ENCODE data around the gene ADGRE1. TPM values are rescaled to one million over a fixed set of nuclear protein-coding genes. Genes with fewer than 3 reads are reported as not detected.

The ADGRE1 gene
- total and polyA plus RNA-seq, 4 donors: 0.39 to 16.2 (median 1.8) TPM

GRCh38 chr19:6891761-6892385 lies 4.5 kb downstream of the ADGRE1 start (continued):
- TF ChIP-seq, protein P1, sequence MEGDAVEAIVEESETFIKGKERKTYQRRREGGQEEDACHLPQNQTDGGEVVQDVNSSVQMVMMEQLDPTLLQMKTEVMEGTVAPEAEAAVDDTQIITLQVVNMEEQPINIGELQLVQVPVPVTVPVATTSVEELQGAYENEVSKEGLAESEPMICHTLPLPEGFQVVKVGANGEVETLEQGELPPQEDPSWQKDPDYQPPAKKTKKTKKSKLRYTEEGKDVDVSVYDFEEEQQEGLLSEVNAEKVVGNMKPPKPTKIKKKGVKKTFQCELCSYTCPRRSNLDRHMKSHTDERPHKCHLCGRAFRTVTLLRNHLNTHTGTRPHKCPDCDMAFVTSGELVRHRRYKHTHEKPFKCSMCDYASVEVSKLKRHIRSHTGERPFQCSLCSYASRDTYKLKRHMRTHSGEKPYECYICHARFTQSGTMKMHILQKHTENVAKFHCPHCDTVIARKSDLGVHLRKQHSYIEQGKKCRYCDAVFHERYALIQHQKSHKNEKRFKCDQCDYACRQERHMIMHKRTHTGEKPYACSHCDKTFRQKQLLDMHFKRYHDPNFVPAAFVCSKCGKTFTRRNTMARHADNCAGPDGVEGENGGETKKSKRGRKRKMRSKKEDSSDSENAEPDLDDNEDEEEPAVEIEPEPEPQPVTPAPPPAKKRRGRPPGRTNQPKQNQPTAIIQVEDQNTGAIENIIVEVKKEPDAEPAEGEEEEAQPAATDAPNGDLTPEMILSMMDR (IDR thresholded peaks at IDR 0.05; ENCODE audit: low read depth, low read length, missing input control): no peak
- TF ChIP-seq FOXA2 (IDR thresholded peaks at IDR 0.05): no peak

DNA sequence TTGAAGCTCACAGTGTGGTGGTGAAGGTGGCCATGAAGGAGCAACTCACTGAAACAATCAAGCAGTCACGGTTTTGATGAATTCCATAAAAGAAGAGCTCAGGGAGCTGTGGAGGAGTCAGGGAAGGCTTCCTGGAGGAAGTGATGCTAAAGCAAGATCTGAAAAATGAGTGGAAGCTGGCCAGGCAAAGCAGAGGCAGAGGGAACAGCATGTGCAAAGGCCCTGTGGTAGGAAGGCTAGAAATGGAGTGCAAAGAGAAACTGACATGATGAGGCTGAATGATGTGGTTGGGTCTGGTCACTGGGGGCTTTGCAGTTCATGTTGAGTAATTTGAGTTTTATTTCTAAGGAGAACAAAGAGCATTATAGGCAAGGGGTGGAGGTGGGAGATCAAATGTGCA lies 6.9 kb downstream of the ADGRE1 start:
- Histone ChIP-seq H3K4me1 (ENCODE audit: control insufficient read depth in 4 of 4, insufficient read depth in 4 of 4, low read length in 3 of 4) (no peaks in the 10 kb centered on the region), H3K27me3 (ENCODE audit: control insufficient read depth in 4 of 4, insufficient read depth in 4 of 4, low read length in 3 of 4) (no peaks in the 10 kb centered on the region), H3K36me3 (ENCODE audit: control insufficient read depth in 4 of 4, insufficient read depth in 3 of 4, low read depth in 1 of 4, low read length in 3 of 4) (no peaks in the 10 kb centered on the region), H3K9me3 (ENCODE audit: control insufficient read depth in 4 of 4, low read length in 3 of 4) (peaks cover 0 to 7% (median 3%) of the 10 kb centered on the region in 4 donors), H3K9ac (ENCODE audit: low read depth in 1 of 2, low read length in 2 of 2) (no peak overlapping the region), H3K27ac (ENCODE audit: low read depth in 1 of 2, low read length in 2 of 2) (no peak overlapping the region), H3K4me3 (ENCODE audit: low read depth in 1 of 3, low read length in 3 of 3) (no peak overlapping the region)
- no peak for TF ChIP-seq FOXA1 (IDR thresholded peaks at IDR 0.05)
- TF ChIP-seq HNF4A (conservative IDR thresholded peaks at IDR 0.05): no peak
- WGBS: 81% methylated on average over 1 of the region's 1 CpG
- no peak for DNase-seq (ENCODE audit: low spot score)

DNA sequence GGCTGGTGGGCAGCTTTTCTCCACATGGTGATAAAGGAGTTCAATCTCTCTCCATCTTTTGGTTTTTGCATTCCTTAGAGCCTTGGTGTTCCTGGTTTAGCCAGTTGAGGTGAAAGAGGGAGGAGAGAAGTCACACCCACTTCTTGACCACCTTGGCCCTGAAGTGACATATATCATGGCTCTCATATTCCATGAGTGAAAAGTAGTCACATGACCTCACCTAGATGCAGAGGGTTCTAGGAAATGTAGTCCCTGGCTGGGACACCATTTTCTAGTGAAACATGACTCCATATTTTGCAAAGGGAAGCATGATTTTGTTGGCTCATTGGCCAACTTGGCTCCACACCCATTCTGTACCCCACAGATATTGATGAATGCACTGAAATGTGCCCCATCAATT lies 16.1 kb downstream of the ADGRE1 start:
- TF ChIP-seq ATF3 (IDR thresholded peaks at IDR 0.05) (no peak), TAF1 (conservative IDR thresholded peaks at IDR 0.05) (no peak), RAD21 (IDR thresholded peaks at IDR 0.05) (no peak), HNF4G (IDR thresholded peaks at IDR 0.05) (no peak), RXRA (IDR thresholded peaks at IDR 0.05) (no peak), FOXA2 (IDR thresholded peaks at IDR 0.05) (no peak), GABPA (IDR thresholded peaks at IDR 0.05 in 1 of 2, conservative IDR thresholded peaks at IDR 0.05 in 1 of 2) (no peak), YY1 (IDR thresholded peaks at IDR 0.05) (no peak), EGR1 (IDR thresholded peaks at IDR 0.05; ENCODE audit: low read depth in 2 of 2) (no peak), HNF4A (conservative IDR thresholded peaks at IDR 0.05) (no peak), ZBTB33 (IDR thresholded peaks at IDR 0.05) (no peak), NR2F2 (IDR thresholded peaks at IDR 0.05) (no peak), FOXA1 (IDR thresholded peaks at IDR 0.05) (no peak)
- TF ChIP-seq, protein P1 (IDR thresholded peaks at IDR 0.05; ENCODE audit: low read depth, low read length, missing input control): no peak
- TF ChIP-seq, protein P2, sequence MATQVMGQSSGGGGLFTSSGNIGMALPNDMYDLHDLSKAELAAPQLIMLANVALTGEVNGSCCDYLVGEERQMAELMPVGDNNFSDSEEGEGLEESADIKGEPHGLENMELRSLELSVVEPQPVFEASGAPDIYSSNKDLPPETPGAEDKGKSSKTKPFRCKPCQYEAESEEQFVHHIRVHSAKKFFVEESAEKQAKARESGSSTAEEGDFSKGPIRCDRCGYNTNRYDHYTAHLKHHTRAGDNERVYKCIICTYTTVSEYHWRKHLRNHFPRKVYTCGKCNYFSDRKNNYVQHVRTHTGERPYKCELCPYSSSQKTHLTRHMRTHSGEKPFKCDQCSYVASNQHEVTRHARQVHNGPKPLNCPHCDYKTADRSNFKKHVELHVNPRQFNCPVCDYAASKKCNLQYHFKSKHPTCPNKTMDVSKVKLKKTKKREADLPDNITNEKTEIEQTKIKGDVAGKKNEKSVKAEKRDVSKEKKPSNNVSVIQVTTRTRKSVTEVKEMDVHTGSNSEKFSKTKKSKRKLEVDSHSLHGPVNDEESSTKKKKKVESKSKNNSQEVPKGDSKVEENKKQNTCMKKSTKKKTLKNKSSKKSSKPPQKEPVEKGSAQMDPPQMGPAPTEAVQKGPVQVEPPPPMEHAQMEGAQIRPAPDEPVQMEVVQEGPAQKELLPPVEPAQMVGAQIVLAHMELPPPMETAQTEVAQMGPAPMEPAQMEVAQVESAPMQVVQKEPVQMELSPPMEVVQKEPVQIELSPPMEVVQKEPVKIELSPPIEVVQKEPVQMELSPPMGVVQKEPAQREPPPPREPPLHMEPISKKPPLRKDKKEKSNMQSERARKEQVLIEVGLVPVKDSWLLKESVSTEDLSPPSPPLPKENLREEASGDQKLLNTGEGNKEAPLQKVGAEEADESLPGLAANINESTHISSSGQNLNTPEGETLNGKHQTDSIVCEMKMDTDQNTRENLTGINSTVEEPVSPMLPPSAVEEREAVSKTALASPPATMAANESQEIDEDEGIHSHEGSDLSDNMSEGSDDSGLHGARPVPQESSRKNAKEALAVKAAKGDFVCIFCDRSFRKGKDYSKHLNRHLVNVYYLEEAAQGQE (IDR thresholded peaks at IDR 0.05): no peak
- TF ChIP-seq, protein P3, sequence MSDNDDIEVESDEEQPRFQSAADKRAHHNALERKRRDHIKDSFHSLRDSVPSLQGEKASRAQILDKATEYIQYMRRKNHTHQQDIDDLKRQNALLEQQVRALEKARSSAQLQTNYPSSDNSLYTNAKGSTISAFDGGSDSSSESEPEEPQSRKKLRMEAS (IDR thresholded peaks at IDR 0.05): no peak

More for the DNA sequence above, 16.1 kb downstream of the ADGRE1 start:
- H3K4me3 ChIP-seq (ENCODE audit: low read depth in 1 of 3, low read length in 3 of 3): no peak overlapping the region
- H3K27me3 ChIP-seq (ENCODE audit: control insufficient read depth in 4 of 4, insufficient read depth in 4 of 4, low read length in 3 of 4): no peaks in the 10 kb centered on the region
- no peak overlapping the region for H3K27ac ChIP-seq (ENCODE audit: low read depth in 1 of 2, low read length in 2 of 2)
- no peak overlapping the region for H3K9ac ChIP-seq (ENCODE audit: low read depth in 1 of 2, low read length in 2 of 2)
- H3K4me1 ChIP-seq (ENCODE audit: control insufficient read depth in 4 of 4, insufficient read depth in 4 of 4, low read length in 3 of 4): no peaks in the 10 kb centered on the region
- H3K36me3 ChIP-seq (ENCODE audit: control insufficient read depth in 4 of 4, insufficient read depth in 3 of 4, low read depth in 1 of 4, low read length in 3 of 4): no peaks in the 10 kb centered on the region
- DNase-seq (ENCODE audit: low spot score): no peak
- H3K9me3 ChIP-seq (ENCODE audit: control insufficient read depth in 4 of 4, low read length in 3 of 4): peaks cover 2 to 26% (median 16%) of the 10 kb centered on the region in 4 donors
